BE2C (cell line): ENCODE measurements around the gene TFF3.

ENCODE experiments used
- DNase-seq: peaks from one replicate; pipeline ENCODE4 v3.0.0-alpha.2; 2020
- H3K27me3 ChIP-seq: fragments of 250-450 bp; sonication (Bioruptor Pico); 2 replicates; pipeline ENCODE4 v1.5.1; 2020; ENCODE audit warnings: mild to moderate bottlenecking
- H3K36me3 ChIP-seq: fragments of 250-450 bp; sonication (Bioruptor Pico); 2 replicates; pipeline ENCODE4 v1.5.1; 2020; ENCODE audit warnings: mild to moderate bottlenecking
- H3K4me1 ChIP-seq: fragments of 250-450 bp; sonication (Bioruptor Pico); 2 replicates; pipeline ENCODE4 v1.5.1; 2020
- H3K4me3 ChIP-seq: 2 replicates; pipeline ENCODE4 v1.5.1; 2011; ENCODE audit warnings: low read depth, low read length
- H3K9me3 ChIP-seq: fragments of 250-450 bp; sonication (Bioruptor Pico); 2 replicates; pipeline ENCODE4 v1.5.1; 2020
- CTCF ChIP-seq: IDR thresholded peaks from 2 replicates; pipeline ENCODE4 v1.5.1; 2012; ENCODE audit warnings: mild to moderate bottlenecking, low read depth, low read length

The TFF3 gene

GRCh38 chr21:42271065-42271464, 44.1 kb downstream of the TFF3 start:
- no peak overlapping the region for H3K4me3 ChIP-seq
- TF ChIP-seq CTCF = no peak
- H3K27me3 ChIP-seq = no peaks in the 10 kb centered on the region
- no peak for DNase-seq
- no peaks in the 10 kb centered on the region; the same call in 1 of the 2 replicates for H3K36me3 ChIP-seq
- H3K4me1 ChIP-seq = no peaks in the 10 kb centered on the region; the same call in 1 of the 2 replicates
- no peaks in the 10 kb centered on the region for H3K9me3 ChIP-seq

- H3K36me3 ChIP-seq = no peaks in the 10 kb centered on the region; the same call in 1 of the 2 replicates
- no peak for DNase-seq
- no peaks in the 10 kb centered on the region for H3K9me3 ChIP-seq
- no peak overlapping the region for H3K4me3 ChIP-seq
- H3K27me3 ChIP-seq = no peaks in the 10 kb centered on the region
- no peaks in the 10 kb centered on the region; the same call in 1 of the 2 replicates for H3K4me1 ChIP-seq
- no peak for TF ChIP-seq CTCF
Measured at GRCh38 chr21:42269386-42269785, 45.8 kb downstream of the TFF3 start.

- no peaks in the 10 kb centered on the region for H3K9me3 ChIP-seq
- no peaks in the 10 kb centered on the region; the same call in 1 of the 2 replicates for H3K36me3 ChIP-seq
- no peak for TF ChIP-seq CTCF
- DNase-seq = peak; percentile 36
- H3K27me3 ChIP-seq = no peaks in the 10 kb centered on the region
- no peak overlapping the region for H3K4me3 ChIP-seq
- no peaks in the 10 kb centered on the region; the same call in 1 of the 2 replicates for H3K4me1 ChIP-seq
Measured at GRCh38 chr21:42266971-42267556, 48.1 kb downstream of the TFF3 start.

GRCh38 chr21:42265231-42265812, 49.9 kb downstream of the TFF3 start:
- DNase-seq = no peak
- H3K27me3 ChIP-seq = no peaks in the 10 kb centered on the region
- H3K36me3 ChIP-seq = no peaks in the 10 kb centered on the region
- TF ChIP-seq CTCF = no peak
- no peaks in the 10 kb centered on the region; the same call in 1 of the 2 replicates for H3K4me1 ChIP-seq
- H3K4me3 ChIP-seq = no peak overlapping the region
- H3K9me3 ChIP-seq = no peaks in the 10 kb centered on the region

GRCh38 chr21:42264245-42265195, 50.7 kb downstream of the TFF3 start:
- no peaks in the 10 kb centered on the region for H3K9me3 ChIP-seq
- H3K4me1 ChIP-seq = peaks cover 2% of the 10 kb centered on the region; the same call in 1 of the 2 replicates
- no peak for DNase-seq
- no peak overlapping the region for H3K4me3 ChIP-seq
- H3K27me3 ChIP-seq = no peaks in the 10 kb centered on the region
- no peak for TF ChIP-seq CTCF
- H3K36me3 ChIP-seq = no peaks in the 10 kb centered on the region
